Epithelial cell of prostate (primary cell): Measurements from ENCODE around the gene HDGFL2.

Source experiments
- DNase-seq: peaks from one replicate; pipeline ENCODE4 v3.0.0-alpha.2; 2011; ENCODE audit warnings: low read depth, low spot score
- H3K27ac ChIP-seq: fragments of 450-650 bp; 2 replicates; pipeline ENCODE4 v1.5.1; 2017; ENCODE audit warnings: mild to moderate bottlenecking

HDGFL2 gene

DNA sequence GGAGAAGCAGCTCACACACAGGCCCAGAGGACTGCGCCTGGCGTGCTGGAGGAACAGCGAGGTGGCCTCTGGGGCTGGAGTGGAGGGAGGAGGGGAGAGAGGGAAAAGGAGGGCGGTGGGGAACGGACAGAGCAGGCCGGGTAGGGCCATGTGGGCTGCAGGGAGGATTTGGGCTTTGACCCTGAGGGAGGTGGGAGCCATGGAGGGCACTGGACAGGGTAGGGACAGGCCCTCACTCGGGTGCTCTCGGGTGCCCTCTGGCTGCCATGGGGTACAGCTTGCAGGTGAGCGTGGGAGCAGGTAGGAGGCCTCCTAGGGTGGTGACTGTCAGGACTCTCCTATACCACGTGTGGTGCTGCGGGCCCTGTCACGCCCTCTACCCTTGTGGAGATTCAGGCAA is 23.4 kb downstream of the HDGFL2 start:
- no peak for DNase-seq
- no peak overlapping the region for H3K27ac ChIP-seq

DNA sequence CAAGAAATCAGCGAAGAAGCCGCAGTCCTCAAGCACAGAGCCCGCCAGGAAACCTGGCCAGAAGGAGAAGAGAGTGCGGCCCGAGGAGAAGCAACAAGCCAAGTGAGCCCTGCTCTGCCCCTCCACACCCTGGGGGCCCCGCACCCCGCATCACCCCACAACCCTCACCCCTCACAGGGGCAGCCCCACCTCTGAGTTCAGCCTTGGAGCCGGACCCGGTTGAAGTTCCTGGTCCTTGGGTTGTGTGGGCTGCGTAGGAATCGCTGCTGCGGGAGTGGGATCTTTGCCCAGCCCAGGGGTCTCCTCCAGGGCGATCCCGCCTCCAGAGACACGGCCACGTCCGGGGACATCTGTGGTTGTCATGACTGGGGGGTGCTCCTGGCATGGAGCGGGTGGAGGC is 24.2 kb downstream of the HDGFL2 start:
- no peak overlapping the region for H3K27ac ChIP-seq
- DNase-seq: no peak

DNA sequence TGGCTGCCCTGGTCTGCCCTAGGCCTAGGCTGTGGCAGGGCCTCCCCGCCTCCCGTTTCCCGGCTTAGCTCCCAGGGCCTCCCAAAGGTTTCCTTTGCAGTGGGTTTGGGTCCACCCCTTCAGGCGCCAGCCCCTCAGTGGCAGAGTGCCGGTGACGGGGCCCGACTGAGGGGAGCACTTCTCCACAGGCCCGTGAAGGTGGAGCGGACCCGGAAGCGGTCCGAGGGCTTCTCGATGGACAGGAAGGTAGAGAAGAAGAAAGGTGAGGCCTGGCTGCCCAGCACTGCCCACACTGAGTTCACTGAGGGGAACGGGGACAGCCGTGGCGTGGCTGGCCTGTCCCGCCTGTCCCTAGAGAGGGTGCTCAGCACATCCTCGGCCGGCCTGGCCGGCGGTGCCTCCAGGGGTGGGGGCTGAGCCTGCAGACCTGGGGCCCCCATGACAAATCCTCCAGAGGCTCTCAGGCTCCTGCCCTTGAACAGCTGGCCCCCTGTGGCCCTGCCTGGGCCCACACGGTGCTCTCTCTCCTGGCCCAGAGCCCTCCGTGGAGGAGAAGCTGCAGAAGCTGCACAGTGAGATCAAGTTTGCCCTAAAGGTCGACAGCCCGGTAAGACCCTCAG is 25.8 kb downstream of the HDGFL2 start:
- H3K27ac ChIP-seq: no peak overlapping the region
- no peak for DNase-seq

DNA sequence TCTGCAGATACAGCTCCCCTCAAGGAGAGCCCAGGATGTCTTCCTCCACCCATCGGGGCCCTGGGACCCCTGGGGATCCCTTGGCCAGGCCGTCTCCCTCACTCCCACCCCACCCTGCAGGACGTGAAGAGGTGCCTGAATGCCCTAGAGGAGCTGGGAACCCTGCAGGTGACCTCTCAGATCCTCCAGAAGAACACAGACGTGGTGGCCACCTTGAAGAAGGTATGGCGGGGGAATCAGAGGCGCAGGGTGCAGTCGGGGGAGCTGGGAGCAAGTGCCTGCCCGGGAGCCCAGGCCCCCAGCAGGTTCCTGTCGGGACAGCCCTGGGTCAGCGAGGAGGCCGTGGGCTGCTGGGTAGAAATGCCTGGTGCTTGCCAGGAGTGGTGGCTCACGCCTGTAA is 26.6 kb downstream of the HDGFL2 start:
- no peak for DNase-seq
- no peak overlapping the region for H3K27ac ChIP-seq

DNA sequence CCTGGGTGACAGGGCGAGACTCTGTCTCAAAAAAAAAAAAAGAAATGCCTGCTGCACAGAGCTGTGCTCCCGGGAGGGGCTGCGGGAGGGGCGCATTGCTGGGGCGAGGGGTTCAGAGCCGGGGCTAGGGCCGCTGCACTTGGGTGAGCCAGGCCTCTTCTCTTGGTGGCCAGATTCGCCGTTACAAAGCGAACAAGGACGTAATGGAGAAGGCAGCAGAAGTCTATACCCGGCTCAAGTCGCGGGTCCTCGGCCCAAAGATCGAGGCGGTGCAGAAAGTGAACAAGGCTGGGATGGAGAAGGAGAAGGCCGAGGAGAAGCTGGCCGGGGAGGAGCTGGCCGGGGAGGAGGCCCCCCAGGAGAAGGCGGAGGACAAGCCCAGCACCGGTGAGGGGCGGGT is 27.2 kb downstream of the HDGFL2 start:
- no peak overlapping the region for H3K27ac ChIP-seq
- no peak for DNase-seq

DNA sequence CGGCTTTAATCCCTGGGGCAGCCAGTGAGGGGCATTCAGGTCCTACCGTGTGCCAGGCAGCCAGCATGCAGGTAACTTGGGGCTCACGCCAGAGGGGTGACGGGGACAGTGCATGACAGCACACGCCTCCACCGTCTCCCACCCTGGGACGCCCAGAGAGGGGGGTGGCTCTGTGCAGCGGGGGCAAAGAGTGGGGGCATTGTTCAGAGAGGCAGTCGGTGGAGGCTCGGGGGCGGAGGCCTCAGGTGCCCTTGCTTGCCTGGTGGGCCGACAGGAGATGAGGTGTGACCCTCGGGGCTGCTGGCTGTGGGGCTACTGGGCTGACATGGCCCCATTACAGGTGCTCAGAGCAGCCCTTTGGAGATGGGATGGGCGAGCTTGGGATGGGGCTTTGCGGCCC is 27.8 kb downstream of the HDGFL2 start:
- DNase-seq: no peak
- H3K27ac ChIP-seq: no peak overlapping the region

DNA sequence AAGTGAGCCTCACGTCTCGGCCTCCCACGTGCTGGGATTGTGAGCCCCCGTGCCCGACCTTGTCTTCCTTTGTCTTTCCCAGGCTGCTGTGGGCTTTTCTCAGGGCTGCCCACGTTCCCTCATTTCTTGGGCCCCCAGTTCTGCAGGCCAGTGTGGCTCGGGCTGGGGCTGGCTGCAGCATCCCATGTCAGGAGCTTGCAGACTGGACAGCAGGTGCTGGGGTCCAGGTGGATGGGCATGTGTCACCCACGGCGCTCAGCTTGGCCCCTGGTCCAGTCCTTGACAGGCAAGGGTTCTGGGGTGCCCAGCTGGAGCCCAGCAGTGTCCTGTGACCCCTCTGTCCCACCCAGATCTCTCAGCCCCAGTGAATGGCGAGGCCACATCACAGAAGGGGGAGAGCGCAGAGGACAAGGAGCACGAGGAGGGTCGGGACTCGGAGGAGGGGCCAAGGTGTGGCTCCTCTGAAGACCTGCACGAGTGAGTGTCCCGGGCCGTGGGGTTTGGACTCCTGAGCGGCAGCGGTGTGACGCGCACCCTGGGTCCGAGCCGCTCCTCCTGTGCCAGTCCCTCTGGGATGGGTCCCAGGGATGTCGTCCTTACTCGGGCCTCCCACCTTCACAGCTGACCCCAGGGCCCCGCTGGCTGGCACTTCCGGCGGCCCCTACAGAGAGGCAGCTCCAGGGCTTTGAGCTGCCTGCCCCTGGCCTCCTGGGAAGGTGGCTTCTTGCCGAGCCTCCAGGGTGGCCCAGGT is 28.9 kb downstream of the HDGFL2 start:
- no peak overlapping the region for H3K27ac ChIP-seq
- DNase-seq: no peak

DNA sequence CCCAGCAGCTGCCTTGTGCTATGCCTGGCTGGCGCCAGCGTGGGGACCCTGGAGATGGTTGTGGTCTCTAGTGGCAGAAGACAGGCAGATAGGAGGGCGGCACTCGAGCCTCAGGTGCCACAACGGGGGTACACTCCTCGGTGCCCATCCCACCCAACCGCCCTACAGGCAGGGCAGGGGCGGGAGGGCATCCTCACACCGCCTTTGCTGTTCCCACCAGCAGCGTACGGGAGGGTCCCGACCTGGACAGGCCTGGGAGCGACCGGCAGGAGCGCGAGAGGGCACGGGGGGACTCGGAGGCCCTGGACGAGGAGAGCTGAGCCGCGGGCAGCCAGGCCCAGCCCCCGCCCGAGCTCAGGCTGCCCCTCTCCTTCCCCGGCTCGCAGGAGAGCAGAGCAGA is 29.6 kb downstream of the HDGFL2 start:
- no peak overlapping the region for H3K27ac ChIP-seq

DNA sequence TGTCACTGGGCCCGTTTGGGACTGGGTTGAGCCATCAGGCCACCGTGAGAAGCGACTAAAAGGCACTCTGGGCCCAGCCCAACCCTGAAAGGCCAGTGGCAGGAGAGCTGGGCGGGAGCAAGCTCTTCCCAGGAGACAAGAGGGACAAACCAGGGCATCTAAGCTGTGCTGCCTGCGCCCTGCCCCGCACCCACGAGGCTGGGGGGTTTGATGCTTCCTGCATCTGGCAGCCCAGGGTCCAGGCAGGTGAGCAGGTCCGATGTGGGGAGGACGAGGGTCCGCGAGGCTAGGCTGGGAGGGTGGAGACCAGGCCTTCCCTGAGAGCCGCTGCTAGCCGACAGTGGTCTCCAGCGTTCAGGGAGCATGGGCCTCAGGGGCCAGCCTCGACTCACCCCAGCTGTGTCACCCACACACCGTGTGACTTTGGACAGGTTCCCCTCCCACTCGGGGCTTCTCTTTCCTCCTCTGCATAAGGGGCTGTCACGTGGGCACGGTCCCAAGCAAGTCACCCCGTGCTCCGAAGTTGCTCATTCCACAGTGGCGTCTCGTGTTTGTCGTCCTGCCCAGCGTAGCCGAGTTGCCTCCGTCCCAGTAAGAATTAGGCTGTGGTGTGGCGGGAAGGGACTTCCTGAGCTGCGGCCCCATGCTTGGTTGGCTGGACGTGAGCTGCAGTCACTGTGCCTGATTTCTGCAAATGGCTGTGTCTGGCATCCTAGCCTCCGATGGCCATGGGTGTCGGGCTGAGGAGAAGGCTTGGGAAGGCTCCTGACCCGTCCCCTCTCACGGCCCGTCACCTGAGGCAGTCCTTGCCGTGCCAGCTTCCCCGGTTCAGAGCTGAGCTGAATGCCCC is 30.4 kb downstream of the HDGFL2 start:
- no peak overlapping the region for H3K27ac ChIP-seq
- DNase-seq: no peak

More for the DNA sequence above, 29.6 kb downstream of the HDGFL2 start:
- no peak for DNase-seq

DNA sequence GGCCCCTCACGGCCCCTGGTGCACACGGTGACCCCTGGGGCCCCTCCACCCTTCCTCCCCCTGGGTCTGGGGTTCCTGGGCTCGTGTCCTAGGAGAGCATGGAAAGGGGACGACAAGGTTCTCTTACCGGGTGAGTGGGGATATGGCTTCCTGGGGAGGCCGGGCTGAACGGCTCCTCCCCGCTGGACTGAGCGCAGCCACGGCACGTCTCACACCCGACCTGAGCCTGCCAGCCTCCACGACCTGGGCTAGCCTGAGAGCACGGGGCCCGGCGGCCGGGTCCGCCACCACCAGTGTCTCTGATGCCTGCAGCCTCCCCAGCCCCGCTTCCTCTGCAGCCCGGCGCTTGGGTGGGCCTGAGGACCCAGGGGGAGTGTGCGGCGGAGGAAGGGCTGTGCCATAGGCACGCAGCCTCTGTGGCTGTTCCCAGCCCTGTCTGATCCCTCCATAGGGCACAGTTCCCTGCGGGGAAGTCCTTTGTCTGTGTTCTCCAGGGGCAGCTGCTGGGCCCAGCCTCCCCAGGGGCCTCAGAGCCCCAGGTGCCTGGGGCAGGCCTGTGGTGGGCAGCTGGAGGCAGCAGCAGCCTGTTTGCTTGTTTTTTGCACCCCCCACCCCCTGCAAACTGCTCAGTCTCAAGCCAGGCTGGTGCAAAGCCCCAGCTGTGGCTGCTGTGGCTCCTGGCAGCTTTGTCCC is 31.2 kb downstream of the HDGFL2 start:
- no peak overlapping the region for H3K27ac ChIP-seq
- no peak for DNase-seq

DNA sequence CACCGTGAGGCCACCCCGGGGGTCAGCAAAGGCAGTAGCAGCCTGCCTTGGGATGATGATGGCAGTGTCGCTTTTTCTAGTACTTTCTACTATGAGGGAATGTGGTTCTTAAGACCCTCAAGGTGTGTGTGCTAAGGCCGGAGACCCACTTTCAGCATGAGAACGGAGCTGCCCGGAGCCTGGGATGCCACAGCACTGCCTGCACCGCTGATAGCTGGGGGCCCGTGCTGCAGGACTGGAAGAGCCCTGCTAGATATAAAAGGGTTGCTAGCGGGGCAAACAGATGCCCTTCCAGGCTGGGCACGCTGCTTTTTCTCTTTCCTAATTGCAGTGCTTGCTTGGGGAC is 31.7 kb downstream of the HDGFL2 start:
- H3K27ac ChIP-seq: no peak overlapping the region

DNA sequence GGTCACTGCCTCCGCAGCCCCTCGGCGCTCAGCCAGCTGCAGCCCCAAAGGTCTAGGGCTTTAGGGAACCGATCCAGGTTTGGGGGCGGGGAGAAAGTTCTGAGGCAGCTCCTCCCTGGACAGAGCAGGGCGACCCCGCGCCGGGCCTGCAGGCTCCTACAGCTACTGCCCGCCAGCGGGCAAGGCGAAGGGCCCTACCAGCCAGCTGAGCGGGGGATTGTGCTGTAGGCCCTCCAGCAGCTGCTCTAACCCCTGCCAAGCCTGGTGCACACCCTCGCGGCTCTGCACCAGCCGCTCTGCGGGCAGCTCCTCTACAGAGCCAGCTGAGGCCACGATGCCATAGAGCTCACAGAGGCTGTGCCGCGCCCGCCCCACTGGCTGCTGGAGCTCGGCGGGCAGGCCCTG is 32.2 kb downstream of the HDGFL2 start:
- H3K27ac ChIP-seq: no peak overlapping the region
- no peak for DNase-seq

More for the DNA sequence above, 31.7 kb downstream of the HDGFL2 start:
- no peak for DNase-seq

DNA sequence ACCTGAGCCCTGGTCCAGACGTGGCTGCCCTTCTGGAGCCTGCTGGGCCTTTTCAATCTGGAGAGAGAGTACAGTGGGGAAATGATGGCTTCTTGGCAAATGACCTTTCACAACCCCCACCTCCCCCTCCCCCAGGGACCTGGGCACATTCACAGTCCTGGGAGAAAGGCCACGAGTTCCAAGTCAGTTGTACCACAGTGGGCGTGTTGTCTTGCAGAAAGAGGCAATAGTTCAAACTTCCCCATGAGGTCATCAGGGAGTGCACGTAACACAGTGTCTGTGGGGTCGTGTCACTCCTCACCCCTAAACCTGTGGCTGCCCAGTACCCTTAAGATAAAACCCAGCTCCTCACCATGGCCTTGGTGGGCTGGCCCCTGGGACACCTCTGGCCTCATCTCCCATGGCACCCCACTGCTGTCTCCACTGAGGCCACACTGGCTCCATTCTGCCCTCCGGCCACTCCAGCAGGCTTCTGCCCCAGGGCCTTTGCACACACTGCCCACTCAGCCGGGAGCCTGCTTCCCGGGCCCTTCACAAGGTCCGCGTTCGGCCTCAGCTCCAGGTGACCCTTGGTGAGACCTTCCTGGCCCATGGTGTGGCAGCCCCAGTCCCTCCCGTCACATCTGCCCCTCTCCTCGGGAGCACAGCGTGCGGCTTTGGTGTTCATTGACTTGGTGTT is 32.9 kb downstream of the HDGFL2 start:
- DNase-seq: no peak
- no peak overlapping the region for H3K27ac ChIP-seq

DNA sequence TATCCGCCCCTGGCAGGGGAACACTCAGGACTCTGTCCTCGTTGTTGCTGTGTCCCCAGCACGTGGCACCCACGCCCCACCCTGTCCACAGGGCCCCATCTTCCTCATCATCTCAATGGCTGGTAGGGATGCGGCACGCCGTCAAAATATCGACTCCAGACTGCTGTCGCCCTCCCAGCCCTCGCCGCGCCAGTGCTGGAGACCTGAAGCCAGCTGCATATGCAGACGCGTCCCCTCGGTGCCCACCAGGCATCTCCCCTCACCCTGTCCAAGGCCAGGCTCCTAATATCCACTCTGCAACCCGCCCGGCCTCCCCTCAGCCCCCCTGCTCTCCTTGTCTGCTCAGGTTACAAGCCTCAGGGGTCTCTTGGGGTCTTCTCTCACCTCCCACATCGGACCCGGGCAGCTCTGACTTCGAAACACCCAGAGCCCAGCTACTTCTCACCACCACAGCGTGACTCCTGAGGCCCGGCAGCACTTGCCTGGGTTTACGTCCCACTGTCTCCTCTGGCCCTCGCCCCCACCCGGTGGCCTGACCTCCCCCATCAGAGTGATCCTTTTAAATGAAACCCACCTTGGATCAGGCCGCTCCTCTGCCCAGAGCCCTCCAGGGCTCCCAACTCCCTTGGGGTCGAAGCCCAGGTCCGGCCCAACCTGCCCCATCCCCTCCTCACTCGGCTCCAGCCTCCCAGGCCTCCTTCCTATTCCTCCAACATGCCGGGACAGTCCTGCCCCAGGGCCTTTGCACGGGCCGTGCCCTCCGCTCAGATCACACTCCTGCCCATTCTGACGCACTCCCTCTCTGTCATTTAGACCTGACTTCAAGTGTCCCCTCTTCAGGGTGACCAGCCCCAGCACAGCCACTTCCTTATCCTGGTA is 33.7 kb downstream of the HDGFL2 start:
- DNase-seq: no peak
- no peak overlapping the region for H3K27ac ChIP-seq

DNA sequence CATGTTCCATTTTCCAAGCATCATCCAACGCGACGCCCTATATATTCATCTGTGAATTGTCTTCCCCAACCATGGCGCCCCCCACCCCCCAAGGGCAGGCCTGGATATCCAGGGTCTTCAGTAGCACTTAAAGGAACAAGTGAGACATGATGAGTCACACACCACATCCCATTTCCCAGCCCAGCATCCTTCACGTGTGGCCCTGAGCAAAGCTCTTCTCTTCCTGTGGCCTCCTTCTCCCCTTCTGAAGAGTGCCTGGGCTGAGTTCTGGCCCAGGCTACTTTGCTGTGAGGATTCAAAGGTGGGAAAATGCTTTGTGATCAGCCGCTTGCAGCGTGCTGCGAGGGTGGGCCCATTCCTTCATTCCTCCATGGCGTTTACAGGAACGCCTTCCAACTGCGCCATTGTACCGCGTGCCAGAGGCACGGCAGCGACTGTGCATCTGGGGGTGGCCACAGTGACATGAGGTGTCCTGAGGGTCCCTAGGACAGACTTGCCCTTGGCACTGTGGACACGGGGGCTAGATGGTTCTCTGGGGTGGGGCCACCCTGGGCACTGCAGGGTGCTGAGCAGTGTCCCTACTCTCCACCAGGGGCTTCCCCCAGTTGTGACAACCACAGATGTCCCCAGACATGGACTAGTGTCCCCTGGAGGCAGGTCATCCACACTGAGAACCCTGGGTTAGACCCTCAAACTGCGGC is 34.5 kb downstream of the HDGFL2 start:
- no peak overlapping the region for H3K27ac ChIP-seq
- no peak for DNase-seq

DNA sequence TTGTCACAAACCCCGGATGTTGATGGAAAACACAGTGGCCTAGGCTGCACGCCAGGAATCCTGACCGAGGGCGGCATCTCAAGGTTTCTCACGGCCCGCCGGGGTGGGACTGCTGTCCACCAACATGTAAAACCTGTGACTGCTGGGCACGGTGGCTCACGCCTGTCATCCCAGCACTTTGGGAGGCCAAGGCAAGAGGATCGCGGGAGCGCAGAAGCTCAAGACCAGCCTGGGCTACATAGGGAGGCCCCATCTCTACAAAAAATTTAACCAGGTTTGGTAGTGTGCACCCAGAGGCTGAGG is 35.0 kb downstream of the HDGFL2 start:
- H3K27ac ChIP-seq: no peak overlapping the region

DNA sequence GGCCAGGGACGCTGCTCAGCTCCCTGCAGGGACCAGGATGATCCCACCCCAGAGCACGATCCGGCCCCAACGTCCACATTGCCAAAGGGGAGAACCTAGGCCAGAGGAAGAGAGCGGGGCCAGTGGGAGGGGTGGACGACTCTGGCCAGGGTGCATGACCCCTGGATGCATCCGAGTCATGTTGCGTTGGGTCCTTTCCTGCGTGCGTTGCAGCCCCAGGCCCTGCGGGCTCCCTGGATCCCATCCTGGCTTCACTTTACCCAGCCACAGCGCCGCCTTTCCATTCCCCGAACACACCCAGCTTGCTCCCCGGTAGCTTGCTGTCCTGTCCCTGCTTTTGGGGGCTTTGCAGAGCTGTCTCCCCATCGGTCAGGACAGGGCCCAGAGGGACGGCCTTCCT is 35.7 kb downstream of the HDGFL2 start:
- no peak for DNase-seq
- H3K27ac ChIP-seq: no peak overlapping the region

More for the DNA sequence above, 35.0 kb downstream of the HDGFL2 start:
- no peak for DNase-seq

DNA sequence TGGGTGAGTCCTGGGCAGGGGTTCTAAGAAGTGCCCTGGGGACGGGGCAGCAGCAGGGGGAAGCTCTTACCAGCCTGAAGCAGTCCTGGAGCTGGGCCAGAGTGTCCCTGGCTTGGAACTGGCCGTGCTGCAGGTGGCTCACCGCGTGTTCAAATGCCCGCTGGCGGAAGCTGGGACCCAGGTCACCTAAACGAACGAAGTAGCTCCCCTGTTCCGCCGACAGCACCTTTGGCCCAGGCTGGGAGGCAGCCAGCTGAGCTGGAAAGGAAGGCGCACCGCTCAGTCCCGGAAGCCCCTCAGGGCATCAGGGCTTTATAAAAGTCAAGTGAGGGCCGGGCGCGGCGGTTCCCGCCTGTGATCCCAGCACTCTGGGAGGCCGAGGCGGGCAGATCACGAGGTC is 36.6 kb downstream of the HDGFL2 start:
- DNase-seq: no peak
- no peak overlapping the region for H3K27ac ChIP-seq
